Progenitor cell of endocrine pancreas (in vitro differentiated cells): ENCODE measurements around the gene SLC24A4. TPM values are rescaled to one million over a fixed set of nuclear protein-coding genes. Genes with fewer than 3 reads are reported as not detected.

Experiments
- DNase-seq: peaks from one replicate; pipeline ENCODE4 v3.0.0; 2021; ENCODE audit warnings: low spot score; ENCODE audit not compliant: unreplicated experiment
- H3K27ac Mint-ChIP-seq: 2 replicates; pipeline ENCODE4 v1.8.0; 2021; ENCODE audit warnings: mild to moderate bottlenecking, moderate library complexity, mixed read lengths
- H3K27me3 Mint-ChIP-seq: 2 replicates; pipeline ENCODE4 v1.8.0; 2021; ENCODE audit warnings: mixed read lengths
- H3K36me3 Mint-ChIP-seq: 2 replicates; pipeline ENCODE4 v1.8.0; 2022; ENCODE audit warnings: mixed read lengths; ENCODE audit not compliant: insufficient read depth
- H3K4me1 Mint-ChIP-seq: 2 replicates; pipeline ENCODE4 v1.8.0; 2021; ENCODE audit warnings: low read depth, mixed read lengths
- H3K4me3 Mint-ChIP-seq: 2 replicates; pipeline ENCODE4 v1.8.0; 2021; ENCODE audit warnings: low read depth, mild to moderate bottlenecking, moderate library complexity, mixed read lengths
- H3K9me3 Mint-ChIP-seq: 2 replicates; pipeline ENCODE4 v1.8.0; 2021; ENCODE audit warnings: low read depth, mixed read lengths
- CTCF ChIP-seq: fragments of 200-600 bp; sonication (generic); IDR thresholded peaks from one replicate; pipeline ENCODE4 v1.5.0; 2021; ENCODE audit warnings: antibody characterized with exemption, mild to moderate bottlenecking; ENCODE audit not compliant: unreplicated experiment
- total RNA-seq: library from RNA; stranded (reverse); gene quantifications from 2 replicates; pipeline ENCODE4 v1.2.1, GENCODE V29; 2021

SLC24A4 gene
- total RNA-seq, 1 donor from 2014 or later: not detected

GRCh38 chr14:92496191-92496857 lies 173.4 kb downstream of the SLC24A4 start:
- Mint-ChIP-seq H3K4me1 (no peaks in the 10 kb centered on the region), H3K27me3 (peaks cover 15% of the 10 kb centered on the region), H3K27ac (no peak overlapping the region), H3K36me3 (no peaks in the 10 kb centered on the region), H3K9me3 (no peaks in the 10 kb centered on the region), H3K4me3 (no peak overlapping the region)
- TF ChIP-seq CTCF: no peak
- DNase-seq: no peak

- TF ChIP-seq CTCF: no peak
- H3K4me1 Mint-ChIP-seq: no peaks in the 10 kb centered on the region
- H3K4me3 Mint-ChIP-seq: no peak overlapping the region
- H3K27me3 Mint-ChIP-seq: peaks cover 12% of the 10 kb centered on the region
- no peaks in the 10 kb centered on the region for H3K36me3 Mint-ChIP-seq
- no peak for DNase-seq
- no peaks in the 10 kb centered on the region for H3K9me3 Mint-ChIP-seq
- H3K27ac Mint-ChIP-seq: no peak overlapping the region
Observed at GRCh38 chr14:92497391-92497790, 174.4 kb downstream of the SLC24A4 start.

- no peak for DNase-seq
- Mint-ChIP-seq H3K4me3 (no peak overlapping the region), H3K4me1 (peaks cover 5% of the 10 kb centered on the region), H3K36me3 (no peaks in the 10 kb centered on the region), H3K27me3 (peaks cover 3% of the 10 kb centered on the region), H3K9me3 (no peaks in the 10 kb centered on the region), H3K27ac (no peak overlapping the region)
- no peak for TF ChIP-seq CTCF
Observed at GRCh38 chr14:92499234-92499633, 176.3 kb downstream of the SLC24A4 start.

GRCh38 chr14:92500491-92500941 lies 177.6 kb downstream of the SLC24A4 start:
- H3K4me3 Mint-ChIP-seq: no peak overlapping the region
- no peak for TF ChIP-seq CTCF
- H3K27me3 Mint-ChIP-seq: peaks cover 3% of the 10 kb centered on the region
- no peak overlapping the region for H3K27ac Mint-ChIP-seq
- H3K36me3 Mint-ChIP-seq: no peaks in the 10 kb centered on the region
- no peak for DNase-seq
- peaks cover 5% of the 10 kb centered on the region for H3K4me1 Mint-ChIP-seq
- H3K9me3 Mint-ChIP-seq: no peaks in the 10 kb centered on the region

GRCh38 chr14:92501891-92502351 lies 179.0 kb downstream of the SLC24A4 start:
- Mint-ChIP-seq H3K36me3 (no peaks in the 10 kb centered on the region), H3K9me3 (no peaks in the 10 kb centered on the region), H3K4me1 (peaks cover 5% of the 10 kb centered on the region), H3K27ac (no peak overlapping the region), H3K4me3 (no peak overlapping the region), H3K27me3 (peaks cover 3% of the 10 kb centered on the region)
- no peak for DNase-seq
- TF ChIP-seq CTCF: no peak
